Measurements from ENCODE around the gene NKD2.
A peak's percentile ranks its signal among the peaks of the same experiment; 100 is the strongest.
"Not testable (repeated sequence)": the region's sequence is repeated elsewhere in the genome, so short reads cannot be mapped to it uniquely, and the experiment has no call there.

The NKD2 gene

DNA sequence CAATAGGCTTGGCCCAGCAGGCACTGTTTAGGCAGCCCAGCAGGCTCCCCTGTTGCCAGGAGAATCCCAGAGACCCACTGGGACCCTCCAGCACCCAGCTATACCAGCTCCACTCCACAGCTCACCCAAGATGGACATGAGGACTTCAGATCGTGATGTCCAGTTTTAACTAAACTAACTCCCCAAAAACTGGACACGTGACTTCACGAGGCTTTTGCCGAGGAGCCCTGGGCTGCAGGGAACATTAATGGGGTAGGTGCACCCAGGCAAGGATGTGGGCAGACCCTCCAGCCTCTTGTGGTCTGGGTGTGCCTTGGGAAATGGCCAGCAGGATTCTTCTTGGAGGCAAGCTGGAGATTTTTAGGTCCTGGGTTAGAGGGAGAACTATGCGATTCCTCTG, 8.9 kb upstream of the NKD2 start:
- H3K4me3 ChIP-seq (ENCODE audit: low read depth, low read length) = no peak overlapping the region

DNA sequence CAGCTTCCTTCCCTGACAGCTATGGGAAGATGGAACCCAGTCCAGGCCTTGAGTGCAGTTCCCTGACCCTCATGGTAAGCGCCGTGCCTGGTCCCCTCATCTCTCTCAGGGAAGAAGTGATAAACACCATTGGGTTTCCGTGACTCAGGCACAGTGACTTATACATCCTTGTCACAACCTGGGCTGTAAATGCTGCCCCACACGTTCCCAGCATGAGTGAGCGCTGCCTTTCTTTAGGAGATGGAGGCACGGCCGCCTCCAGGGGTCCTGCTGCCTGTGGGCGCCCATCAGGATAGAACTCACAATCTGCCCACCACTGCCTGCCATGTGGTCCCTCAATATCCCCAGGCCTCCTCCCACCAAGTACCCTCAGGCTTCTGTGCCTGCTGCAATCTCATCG, 8.3 kb upstream of the NKD2 start:
- H3K4me3 ChIP-seq (ENCODE audit: low read depth, low read length) = no peak overlapping the region

DNA sequence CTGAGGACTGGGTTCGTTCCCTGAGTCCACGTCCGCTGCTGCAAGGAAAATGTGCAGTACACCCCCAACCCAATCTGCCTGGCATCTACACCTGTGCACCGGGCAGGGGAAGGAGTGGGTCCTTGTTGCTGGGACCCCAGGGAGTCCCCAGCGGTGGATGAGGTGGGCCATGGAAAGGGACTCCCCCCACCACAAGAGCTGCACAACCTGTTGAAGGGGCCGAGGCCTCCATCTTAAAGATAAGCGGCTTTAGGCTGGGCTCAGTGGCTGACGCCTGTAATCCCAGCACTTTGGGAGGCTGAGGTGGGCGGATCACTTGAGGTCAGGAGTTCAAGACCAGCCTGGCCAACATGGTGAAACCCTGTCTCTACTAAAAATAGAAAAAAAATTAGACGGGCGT, 7.8 kb upstream of the NKD2 start:
- not testable (repeated sequence) for H3K4me3 ChIP-seq (ENCODE audit: low read depth, low read length)

DNA sequence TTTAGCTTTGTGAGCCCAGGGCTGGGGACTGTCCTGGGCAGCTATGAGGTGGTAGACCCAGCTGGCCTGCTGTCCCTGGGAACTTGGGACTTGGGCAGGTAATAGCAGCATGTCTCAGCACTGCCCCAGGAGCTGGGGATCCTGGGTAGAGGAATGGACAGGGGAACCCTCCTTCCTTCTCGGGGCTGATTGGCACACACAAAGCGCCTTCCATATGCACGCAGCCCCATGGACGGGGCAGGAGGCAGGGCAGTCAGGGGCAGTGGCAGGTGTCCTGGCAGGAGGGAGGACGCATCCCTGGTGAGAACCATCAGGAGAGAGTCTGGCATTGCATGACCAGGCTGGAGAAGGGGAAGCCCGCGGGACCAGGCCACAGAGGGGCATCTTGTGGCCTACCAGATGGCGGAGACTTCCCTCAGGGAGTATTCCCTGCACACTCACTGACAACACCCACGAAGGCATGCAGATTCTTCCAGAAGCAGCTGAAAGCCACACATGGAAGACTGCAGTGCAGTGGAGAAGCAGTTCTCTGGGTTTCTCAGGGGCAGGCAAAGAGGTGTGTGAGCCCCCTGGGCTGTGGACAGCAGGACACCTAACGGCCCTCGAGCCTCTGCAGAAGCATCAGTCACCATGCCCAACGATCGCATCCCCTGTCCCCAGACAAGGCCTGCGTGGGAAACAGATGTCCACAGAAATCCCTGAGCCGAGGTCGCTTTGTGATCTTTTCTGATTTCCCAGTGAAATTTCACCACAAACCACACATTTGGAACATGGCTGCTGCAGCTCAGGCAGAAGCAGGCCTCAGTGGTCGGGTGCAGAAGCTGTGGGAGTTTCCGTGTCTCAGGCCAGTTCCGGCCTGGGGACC, 7.0 kb upstream of the NKD2 start:
- H3K4me3 ChIP-seq (ENCODE audit: low read depth, low read length) = no peak overlapping the region

DNA sequence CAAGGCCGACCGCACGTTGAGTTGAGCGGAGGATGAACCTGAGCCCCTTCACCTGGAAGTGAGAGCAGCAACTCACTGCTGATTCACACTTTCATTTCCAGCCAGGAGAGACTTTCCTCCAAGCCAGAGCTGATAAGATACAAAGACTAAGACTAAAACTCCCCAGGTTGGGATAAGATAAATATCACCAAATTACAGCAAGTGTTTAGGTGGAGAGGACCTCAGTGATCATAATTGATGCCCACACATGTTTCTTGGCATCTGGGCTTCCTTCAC, 6.4 kb upstream of the NKD2 start:
- H3K4me3 ChIP-seq (ENCODE audit: low read depth, low read length) = no peak overlapping the region

DNA sequence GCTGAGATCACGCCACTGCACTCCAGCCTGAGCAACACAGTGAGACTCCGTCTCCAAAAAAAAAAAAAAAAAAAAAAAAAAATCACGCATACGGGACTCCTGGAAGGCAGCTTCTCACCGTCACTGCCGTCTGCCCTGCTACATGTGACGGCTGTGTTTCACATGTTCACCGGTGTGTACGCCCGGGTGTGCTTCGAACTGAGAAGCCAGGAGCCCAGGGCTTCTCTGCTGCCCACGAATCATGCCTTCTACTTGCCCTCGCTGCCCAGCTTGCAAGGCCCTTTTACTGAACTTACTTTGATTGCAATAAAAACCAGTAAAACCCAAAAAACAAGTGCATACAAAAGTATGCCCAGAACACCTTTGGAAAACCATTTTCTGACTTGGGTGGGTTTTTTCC, 5.8 kb upstream of the NKD2 start:
- no peak overlapping the region for H3K4me3 ChIP-seq (ENCODE audit: low read depth, low read length)

DNA sequence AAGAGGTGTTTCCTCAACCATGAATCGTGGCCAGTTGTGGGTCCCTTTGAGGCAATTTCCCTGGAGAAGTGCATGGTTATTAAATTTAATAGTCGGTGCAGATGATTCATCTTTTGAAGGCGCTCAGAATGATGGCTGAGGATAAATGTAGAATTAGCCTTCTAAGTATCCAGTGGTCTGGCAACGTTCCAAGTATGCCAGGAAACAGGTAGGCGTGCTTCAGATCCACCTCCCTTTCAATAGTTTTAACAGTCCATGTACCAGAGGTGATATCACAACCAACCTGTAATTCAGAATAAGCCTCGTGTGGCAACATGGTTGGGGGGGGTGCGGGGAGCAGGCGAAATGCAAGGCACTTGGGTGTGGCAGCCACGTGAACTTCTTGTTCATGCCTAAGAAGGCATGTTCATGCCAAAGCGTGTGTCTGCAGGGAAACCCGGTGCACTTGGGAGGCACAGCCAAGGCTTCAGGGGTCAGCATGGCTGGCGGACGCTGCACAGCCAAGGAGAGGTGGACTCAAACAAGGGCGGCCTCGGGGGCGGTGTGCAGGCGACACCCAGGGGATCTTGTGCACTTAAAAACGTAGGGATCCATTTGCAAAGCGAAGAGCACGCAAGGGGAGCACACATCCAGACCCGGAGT, 5.2 kb upstream of the NKD2 start:
- no peak overlapping the region for H3K4me3 ChIP-seq (ENCODE audit: low read depth, low read length)

DNA sequence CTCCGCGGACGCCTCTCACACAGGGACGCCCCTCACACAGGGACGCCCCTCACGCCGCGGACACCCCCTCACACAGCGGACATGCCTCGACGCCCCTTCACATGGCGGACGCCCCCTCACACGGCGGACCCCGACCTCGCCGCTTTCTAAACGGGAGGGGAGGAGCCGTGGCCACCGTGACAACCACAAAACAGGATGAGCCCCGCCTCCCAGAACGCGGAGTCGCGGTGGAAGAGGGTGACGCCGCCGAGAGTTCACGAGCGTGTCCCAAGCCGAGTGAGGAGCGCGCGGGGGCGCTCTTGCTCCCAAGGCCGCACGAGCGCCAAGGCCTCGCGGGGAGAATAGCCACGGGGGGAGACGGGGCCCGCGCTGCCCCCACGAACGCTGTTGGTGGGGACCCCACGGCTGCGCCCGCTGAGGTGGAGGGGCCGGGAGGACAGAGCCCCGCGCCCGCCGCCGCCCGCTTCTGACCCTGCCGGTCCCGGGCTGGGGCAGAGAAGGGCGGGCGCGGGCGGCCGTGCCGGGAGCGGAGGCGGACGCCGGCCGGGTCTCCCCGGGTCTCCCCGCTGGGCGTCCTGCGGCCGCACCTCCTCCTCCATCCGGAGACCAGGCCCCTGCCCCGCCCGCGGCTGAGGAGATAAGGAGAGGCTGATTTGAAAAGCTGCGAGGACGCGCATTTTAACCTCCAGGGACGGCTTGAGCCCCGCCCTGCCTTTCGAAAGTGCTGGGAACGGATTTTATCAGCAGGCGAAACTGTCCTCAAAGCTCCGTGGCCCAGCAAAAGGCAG, 3.9 kb upstream of the NKD2 start:
- H3K4me3 ChIP-seq (ENCODE audit: low read depth, low read length) = peak overlapping the region; percentile 28

DNA sequence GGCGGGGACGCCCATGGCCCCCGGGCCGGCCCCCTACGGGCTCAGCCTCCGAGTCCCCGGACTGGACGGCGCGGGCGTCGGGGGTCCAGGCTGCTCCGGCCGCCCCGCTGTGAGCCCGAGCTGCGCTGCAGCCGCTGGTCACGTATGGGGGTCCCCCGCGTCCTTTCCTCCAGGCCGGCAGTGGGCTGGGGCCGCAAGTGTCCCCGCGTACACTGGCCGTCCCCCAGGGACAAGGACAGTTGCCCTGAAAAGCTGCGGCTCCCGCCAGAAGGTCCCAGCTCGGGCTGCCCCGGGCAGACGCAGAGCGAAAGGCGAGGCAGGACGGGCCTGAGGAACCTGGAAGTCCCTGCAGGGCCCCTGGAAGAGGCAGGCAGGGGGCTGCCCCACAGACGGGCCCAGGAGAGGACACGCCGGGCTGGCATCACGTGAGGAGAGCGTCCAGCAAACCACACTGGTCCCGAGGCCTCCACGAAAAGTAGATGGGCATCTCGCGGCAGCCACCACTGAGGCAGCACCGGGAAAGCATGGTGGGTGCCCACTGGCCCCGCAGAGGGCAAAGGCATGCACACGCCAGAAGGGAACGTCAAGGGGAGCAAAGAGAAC, 3.3 kb upstream of the NKD2 start:
- peak overlapping the region; percentile 28 for H3K4me3 ChIP-seq (ENCODE audit: low read depth, low read length)

DNA sequence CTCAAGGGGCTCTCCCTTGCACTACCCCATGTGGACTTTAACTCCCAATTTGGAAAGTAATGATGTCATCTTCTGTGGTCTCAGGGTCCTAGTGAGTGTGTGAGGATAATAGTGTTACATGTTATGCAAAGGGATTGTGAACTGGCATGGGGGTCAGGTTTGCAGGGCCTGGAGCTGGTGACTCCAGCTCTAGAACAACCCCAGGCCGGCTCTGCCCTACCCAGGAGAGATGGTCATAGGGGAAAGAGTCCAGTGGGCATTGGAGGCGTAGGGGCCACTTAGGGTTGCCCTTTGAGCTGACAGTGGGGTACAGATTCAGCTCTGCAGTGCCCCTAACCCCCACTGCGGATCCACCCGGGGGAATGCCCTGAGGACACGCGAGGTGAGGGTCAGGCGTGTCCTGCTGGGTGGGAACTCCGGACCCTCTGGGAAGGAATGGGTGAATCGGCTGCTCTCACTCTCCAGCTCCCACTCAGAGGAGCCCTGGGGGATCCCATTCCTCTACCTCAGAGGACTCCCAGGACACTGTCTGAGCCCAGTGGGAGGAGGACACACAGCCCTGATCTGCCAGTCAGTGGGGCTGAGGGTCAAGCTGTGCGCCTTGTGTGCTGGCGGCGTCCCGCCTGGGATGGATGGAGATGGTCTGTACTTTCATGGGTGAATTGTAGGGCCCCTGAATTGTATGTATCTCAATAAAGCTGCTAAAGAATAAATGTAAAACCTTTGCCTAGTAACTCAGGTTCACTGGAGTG, 2.5 kb upstream of the NKD2 start:
- no peak overlapping the region for H3K4me3 ChIP-seq (ENCODE audit: low read depth, low read length)

DNA sequence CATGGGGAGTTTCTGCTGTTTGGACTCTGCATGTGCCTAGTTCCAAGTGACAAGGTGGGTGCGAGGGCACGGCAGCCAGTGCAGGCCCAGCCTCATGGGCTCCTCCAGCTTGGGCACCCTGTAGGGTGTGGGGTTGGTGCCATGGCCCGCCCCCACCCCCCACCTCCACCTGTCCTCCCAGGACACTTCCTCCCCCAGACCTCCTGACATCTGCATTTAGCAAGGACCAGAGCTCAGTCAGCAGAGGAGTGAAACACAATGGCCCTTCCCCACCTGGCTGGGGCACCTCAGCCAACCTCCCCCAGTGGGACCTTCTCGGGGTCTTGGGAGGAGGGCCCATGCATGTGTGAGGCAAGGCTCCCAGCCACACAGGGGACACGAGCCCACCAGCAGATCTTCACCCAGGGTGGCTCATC, 1.9 kb upstream of the NKD2 start:
- H3K4me3 ChIP-seq (ENCODE audit: low read depth, low read length) = no peak overlapping the region

DNA sequence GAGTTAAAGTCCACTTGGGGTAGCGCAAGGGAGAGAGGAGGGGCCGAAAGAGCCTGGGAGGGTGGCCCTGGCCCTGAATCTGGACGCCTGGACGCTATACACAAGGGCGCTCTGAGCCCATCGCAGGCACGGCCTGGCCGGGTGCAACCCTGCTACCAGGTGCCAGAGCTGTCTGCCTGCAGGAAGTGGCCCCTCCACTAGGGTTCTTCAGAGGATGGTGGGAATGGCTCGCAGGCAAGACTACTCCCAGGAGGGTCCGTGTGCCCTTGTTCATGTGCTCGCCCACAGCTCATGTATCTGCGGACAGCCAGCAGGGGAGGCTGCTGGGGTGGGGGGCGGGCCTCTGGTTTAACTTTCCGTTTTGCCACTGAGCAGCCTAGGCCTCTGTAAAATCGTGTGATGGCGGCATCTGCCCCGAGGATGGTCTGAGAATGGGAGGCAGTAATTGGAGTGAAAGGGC, 1.4 kb upstream of the NKD2 start:
- H3K4me3 ChIP-seq (ENCODE audit: low read depth, low read length) = no peak overlapping the region

DNA sequence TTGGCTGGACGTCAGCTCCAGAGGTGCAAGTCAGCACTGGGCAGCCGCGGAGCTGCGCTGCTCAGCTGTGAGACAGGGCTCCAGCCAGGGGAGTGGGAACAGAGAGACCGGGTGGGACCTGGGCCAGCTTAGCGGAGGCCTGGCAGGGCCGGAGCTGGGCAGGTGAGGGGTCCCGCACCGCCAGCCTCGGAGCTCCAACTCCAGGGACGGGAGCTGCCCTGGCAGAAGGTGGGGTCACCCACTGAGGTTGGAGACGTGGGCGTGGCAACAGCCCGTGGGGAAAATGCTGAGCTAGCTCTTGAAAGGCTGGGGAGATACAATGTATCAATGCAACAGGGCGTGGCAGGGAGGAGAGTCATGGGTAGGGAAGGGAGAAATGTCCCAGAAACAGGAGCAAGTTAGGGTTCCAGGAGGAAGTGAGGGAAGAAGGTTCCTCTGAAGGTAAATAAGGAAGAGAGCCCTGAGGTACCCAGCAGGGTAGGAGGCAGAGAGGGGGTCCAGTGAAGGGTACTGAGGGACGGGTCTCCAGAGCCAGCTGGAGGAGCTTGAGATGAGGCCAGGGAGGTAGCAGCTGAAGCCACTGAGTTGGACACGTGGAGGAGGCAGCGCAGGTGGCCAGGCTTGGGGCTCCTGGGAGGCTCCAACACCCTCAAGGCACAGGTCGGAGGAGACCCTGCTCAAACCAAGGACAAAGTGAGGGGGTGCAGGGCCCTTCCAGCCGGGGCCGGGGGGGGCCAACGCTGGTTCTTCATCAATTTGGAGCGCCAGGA, 736 bp upstream of the NKD2 start:
- no peak overlapping the region for H3K4me3 ChIP-seq (ENCODE audit: low read depth, low read length)

DNA sequence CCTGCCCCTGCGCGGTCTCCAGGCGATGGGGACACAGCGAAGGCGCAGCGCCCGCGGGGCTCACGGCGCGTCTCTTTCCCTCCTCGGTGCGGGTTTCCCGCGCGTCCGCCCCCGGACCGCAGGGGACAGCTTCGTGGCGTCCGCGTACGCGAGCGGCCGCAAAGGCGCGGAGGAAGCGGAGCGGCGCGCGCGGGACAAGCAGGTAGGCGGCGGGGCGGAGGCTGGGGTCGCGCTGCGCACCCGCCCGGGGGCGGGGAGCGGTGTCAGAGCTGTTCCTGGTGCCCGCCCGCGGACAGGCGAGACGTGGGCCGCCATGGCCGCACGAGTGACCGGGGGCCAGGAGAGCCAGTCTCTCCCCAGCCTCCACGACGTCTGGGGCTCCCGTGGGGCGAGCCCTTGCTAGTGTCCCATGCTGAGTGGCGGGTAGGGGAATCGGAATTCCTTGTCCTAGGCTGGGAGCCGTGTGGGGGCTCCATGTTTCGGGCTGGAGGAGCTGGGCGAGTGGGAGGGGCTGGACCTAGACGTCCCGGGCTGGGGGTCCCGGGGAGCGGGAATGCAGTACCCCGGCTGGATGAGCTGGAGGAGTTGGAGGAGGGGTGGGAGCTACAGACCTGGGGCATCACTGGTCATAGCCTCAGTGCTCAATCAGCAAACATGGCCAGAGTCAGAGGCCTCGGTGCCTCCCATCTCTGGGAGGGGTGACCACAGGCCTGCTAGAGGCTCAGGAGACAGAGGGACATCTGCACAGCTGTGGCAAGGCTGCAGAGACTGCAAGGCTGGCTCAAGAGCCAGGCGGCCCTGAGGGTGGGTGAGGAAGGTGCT, 968 bp downstream of the NKD2 start:
- peak overlapping the region; percentile 4 for H3K4me3 ChIP-seq (ENCODE audit: low read depth, low read length)

DNA sequence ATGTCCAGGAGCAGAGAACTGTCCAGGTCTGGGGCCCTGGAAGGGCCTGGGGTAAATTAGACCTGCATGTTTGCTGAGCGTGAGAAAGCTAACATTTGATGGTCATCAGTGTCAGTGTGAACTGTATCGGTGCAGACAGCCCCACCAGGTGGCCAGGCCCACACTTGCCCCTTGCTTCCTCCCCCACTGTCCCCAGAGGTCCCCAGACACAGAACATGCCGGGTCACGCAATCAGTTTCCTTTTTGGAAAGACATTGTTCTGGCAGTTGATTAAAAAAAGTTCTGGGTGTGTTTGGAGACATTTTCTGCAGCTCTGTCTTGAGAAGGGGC, 1.5 kb downstream of the NKD2 start:
- no peak overlapping the region for H3K4me3 ChIP-seq (ENCODE audit: low read depth, low read length)

DNA sequence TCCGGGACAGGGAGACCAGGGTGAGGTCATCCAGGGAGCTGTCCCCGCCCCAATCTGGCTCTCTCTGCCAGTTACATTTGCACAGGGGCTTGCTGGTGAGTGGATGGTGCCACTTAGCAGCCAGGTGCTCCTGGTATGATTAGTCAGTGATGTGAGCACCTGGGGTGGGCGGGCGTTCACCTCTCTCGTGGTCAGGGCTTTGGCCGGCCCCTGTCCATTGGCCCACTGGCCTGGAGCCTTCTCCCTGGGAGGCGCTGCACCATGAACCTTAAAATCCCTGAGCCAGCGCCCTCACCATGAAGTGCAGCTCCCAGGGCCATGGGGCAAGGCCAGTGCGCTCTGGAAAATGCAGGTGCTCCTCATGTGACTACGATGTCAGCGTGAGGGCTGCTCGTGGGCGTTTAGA, 2.0 kb downstream of the NKD2 start:
- no peak overlapping the region for H3K4me3 ChIP-seq (ENCODE audit: low read depth, low read length)

DNA sequence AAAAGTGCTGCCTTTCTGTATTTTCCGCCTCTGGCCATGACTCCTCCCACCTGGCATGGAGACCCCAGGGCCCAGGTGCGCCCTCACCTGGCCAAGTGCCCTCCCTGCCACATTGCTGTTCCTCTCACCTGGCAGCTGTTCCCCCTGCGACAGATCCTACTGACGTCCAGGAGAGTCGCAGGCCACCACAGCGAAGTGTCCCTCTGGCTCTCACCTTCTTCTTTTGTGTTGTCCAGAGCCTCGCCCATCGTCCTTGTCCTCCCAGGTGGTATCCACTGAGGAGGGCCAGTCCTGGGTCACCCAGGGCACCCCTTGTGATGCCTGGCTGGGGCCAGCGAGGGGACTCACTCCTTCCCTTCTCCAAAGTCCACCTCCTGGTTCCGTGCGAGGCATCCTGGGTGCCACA, 2.6 kb downstream of the NKD2 start:
- no peak overlapping the region for H3K4me3 ChIP-seq (ENCODE audit: low read depth, low read length)

DNA sequence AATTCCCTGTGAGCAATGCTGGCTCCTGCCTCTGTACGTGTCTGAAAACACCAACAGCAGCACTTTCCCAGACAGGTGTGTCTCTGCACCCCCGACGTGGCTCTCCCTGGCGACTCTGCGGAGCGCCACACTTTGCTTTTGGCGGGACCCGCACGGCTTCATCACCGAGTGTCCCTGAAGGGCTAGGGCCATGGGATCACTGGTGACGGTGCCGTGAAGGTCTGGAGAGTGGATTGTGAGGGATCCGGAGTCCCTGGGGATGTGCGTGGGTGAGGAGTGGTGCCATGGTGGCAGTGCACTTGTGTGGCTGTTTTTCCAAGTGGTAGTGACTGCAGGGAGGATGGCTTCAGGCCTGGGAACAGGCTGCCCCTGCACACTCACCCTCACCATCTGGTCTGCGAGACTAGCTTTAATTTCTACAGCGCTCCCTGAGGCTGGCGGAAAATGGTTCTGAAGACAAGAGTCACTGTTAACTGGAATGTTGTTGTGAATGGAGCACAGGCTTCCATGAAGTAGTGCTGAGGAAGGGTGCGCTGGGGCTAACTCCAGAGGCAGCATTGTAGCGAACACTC, 3.2 kb downstream of the NKD2 start:
- H3K4me3 ChIP-seq (ENCODE audit: low read depth, low read length) = no peak overlapping the region

DNA sequence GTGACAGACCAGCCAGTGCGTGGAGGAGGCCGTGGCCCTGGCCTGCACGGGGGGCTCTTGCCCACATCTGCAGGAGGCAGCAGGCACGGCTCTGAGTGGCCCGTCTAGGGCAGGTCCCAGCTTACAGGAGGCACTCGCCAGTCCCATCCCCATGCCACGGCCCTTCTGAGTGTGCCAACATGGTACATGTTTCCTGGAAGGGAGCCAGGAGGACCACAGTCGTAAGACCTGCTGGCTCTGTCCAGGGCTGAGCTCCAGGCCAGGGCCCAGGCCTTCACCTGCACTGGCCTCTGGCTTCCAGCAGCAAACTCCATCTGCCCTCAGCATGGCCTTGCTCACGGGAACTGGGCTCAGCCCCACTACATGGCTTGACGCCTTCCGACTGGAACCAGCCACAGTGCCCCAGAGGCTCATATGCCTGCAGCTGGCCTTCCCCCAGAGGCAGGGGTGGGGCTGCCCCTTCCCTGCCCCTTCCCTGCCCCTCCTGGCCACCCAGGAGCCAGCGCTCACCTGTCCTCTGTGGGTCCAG, 3.8 kb downstream of the NKD2 start:
- no peak overlapping the region for H3K4me3 ChIP-seq (ENCODE audit: low read depth, low read length)
